ENCODE measurements around the gene CYP2A6. TPM values are rescaled to one million over a fixed set of nuclear protein-coding genes. Genes with fewer than 3 reads are reported as not detected.
"Not testable (repeated sequence)": the region's sequence is repeated elsewhere in the genome, so short reads cannot be mapped to it uniquely, and the experiment has no call there.

The CYP2A6 gene
- polyA plus RNA-seq (2013, experiment 1 of 4): not detected
- not detected for polyA plus RNA-seq (2013, experiment 2 of 4)
- not detected for polyA plus RNA-seq (2013, experiment 3 of 4)
- not detected for polyA plus RNA-seq (2013, experiment 4 of 4)

GRCh38 chr19:40850277-40850676 lies at the start of gene CYP2A6:
TSS of gene CYP2A6 (minus strand) at chr19:40850447. CDS start at chr19:40850426, 21 bp downstream.
- not testable (repeated sequence) for H3K9me3 ChIP-seq (ENCODE audit: control insufficient read depth, low read length); H3K36me3 ChIP-seq (ENCODE audit: control insufficient read depth, insufficient read depth, low read length); H3K4me3 ChIP-seq (ENCODE audit: insufficient read depth, low read depth, low read length); H3K27ac ChIP-seq (ENCODE audit: insufficient read depth, low read depth, low read length, poor library complexity, severe bottlenecking); H3K4me1 ChIP-seq (ENCODE audit: control insufficient read depth, insufficient read depth, low read length)
- WGBS, 2 experiments: 95 to 98% methylated on average over 2 of the region's 3 CpGs
- H3K27me3 ChIP-seq (ENCODE audit: control insufficient read depth, insufficient read depth, low read length, poor library complexity, severe bottlenecking): peaks cover 28% of the 10 kb centered on the region

GRCh38 chr19:40899964-40900363 lies 49.7 kb upstream of the CYP2A6 start:
- H3K27me3 ChIP-seq (ENCODE audit: control insufficient read depth, insufficient read depth, low read length, poor library complexity, severe bottlenecking); H3K9me3 ChIP-seq (ENCODE audit: control insufficient read depth, low read length); H3K36me3 ChIP-seq (ENCODE audit: control insufficient read depth, insufficient read depth, low read length); H3K27ac ChIP-seq (ENCODE audit: insufficient read depth, low read depth, low read length, poor library complexity, severe bottlenecking); H3K4me3 ChIP-seq (ENCODE audit: insufficient read depth, low read depth, low read length); H3K4me1 ChIP-seq (ENCODE audit: control insufficient read depth, insufficient read depth, low read length): not testable (repeated sequence)
- WGBS, 2 experiments: 88 to 90% methylated on average over 12 of the region's 12 CpGs

- H3K27me3 ChIP-seq (ENCODE audit: control insufficient read depth, insufficient read depth, low read length, poor library complexity, severe bottlenecking); H3K9me3 ChIP-seq (ENCODE audit: control insufficient read depth, low read length); H3K4me3 ChIP-seq (ENCODE audit: insufficient read depth, low read depth, low read length); H3K36me3 ChIP-seq (ENCODE audit: control insufficient read depth, insufficient read depth, low read length); H3K27ac ChIP-seq (ENCODE audit: insufficient read depth, low read depth, low read length, poor library complexity, severe bottlenecking); H3K4me1 ChIP-seq (ENCODE audit: control insufficient read depth, insufficient read depth, low read length): not testable (repeated sequence)
- 90 to 91% methylated on average over 13 of the region's 13 CpGs for WGBS, 2 experiments
Measured at GRCh38 chr19:40896843-40897789, 46.9 kb upstream of the CYP2A6 start.

- no peak overlapping the region for H3K27ac ChIP-seq (ENCODE audit: insufficient read depth, low read depth, low read length, poor library complexity, severe bottlenecking)
- H3K36me3 ChIP-seq (ENCODE audit: control insufficient read depth, insufficient read depth, low read length): no peaks in the 10 kb centered on the region
- WGBS, 2 experiments: 94% methylated on average over 5 of the region's 5 CpGs
- H3K9me3 ChIP-seq (ENCODE audit: control insufficient read depth, low read length): no peaks in the 10 kb centered on the region
- no peaks in the 10 kb centered on the region for H3K27me3 ChIP-seq (ENCODE audit: control insufficient read depth, insufficient read depth, low read length, poor library complexity, severe bottlenecking)
- H3K4me3 ChIP-seq (ENCODE audit: insufficient read depth, low read depth, low read length): no peak overlapping the region
- no peaks in the 10 kb centered on the region for H3K4me1 ChIP-seq (ENCODE audit: control insufficient read depth, insufficient read depth, low read length)
Measured at GRCh38 chr19:40896418-40896796, 46.2 kb upstream of the CYP2A6 start.

- no peaks in the 10 kb centered on the region for H3K27me3 ChIP-seq (ENCODE audit: control insufficient read depth, insufficient read depth, low read length, poor library complexity, severe bottlenecking)
- H3K4me3 ChIP-seq (ENCODE audit: insufficient read depth, low read depth, low read length): no peak overlapping the region
- H3K27ac ChIP-seq (ENCODE audit: insufficient read depth, low read depth, low read length, poor library complexity, severe bottlenecking): no peak overlapping the region
- no peaks in the 10 kb centered on the region for H3K36me3 ChIP-seq (ENCODE audit: control insufficient read depth, insufficient read depth, low read length)
- no peaks in the 10 kb centered on the region for H3K4me1 ChIP-seq (ENCODE audit: control insufficient read depth, insufficient read depth, low read length)
- H3K9me3 ChIP-seq (ENCODE audit: control insufficient read depth, low read length): no peaks in the 10 kb centered on the region
Measured at GRCh38 chr19:40893112-40893511, 42.9 kb upstream of the CYP2A6 start.

GRCh38 chr19:40889366-40889765 lies 39.1 kb upstream of the CYP2A6 start:
- no peak overlapping the region for H3K27ac ChIP-seq (ENCODE audit: insufficient read depth, low read depth, low read length, poor library complexity, severe bottlenecking)
- WGBS, 2 experiments: 83 to 84% methylated on average over 3 of the region's 3 CpGs
- no peaks in the 10 kb centered on the region for H3K27me3 ChIP-seq (ENCODE audit: control insufficient read depth, insufficient read depth, low read length, poor library complexity, severe bottlenecking)
- H3K9me3 ChIP-seq (ENCODE audit: control insufficient read depth, low read length): no peaks in the 10 kb centered on the region
- no peaks in the 10 kb centered on the region for H3K36me3 ChIP-seq (ENCODE audit: control insufficient read depth, insufficient read depth, low read length)
- H3K4me1 ChIP-seq (ENCODE audit: control insufficient read depth, insufficient read depth, low read length): no peaks in the 10 kb centered on the region
- no peak overlapping the region for H3K4me3 ChIP-seq (ENCODE audit: insufficient read depth, low read depth, low read length)

GRCh38 chr19:40888191-40888590 lies 37.9 kb upstream of the CYP2A6 start:
- Histone ChIP-seq H3K4me1 (ENCODE audit: control insufficient read depth, insufficient read depth, low read length) (no peaks in the 10 kb centered on the region), H3K27ac (ENCODE audit: insufficient read depth, low read depth, low read length, poor library complexity, severe bottlenecking) (no peak overlapping the region), H3K9me3 (ENCODE audit: control insufficient read depth, low read length) (no peaks in the 10 kb centered on the region), H3K36me3 (ENCODE audit: control insufficient read depth, insufficient read depth, low read length) (no peaks in the 10 kb centered on the region), H3K4me3 (ENCODE audit: insufficient read depth, low read depth, low read length) (no peak overlapping the region), H3K27me3 (ENCODE audit: control insufficient read depth, insufficient read depth, low read length, poor library complexity, severe bottlenecking) (no peaks in the 10 kb centered on the region)
- WGBS, 2 experiments: 89 to 93% methylated on average over 4 of the region's 4 CpGs

- H3K27ac ChIP-seq (ENCODE audit: insufficient read depth, low read depth, low read length, poor library complexity, severe bottlenecking); H3K36me3 ChIP-seq (ENCODE audit: control insufficient read depth, insufficient read depth, low read length); H3K9me3 ChIP-seq (ENCODE audit: control insufficient read depth, low read length); H3K4me3 ChIP-seq (ENCODE audit: insufficient read depth, low read depth, low read length); H3K4me1 ChIP-seq (ENCODE audit: control insufficient read depth, insufficient read depth, low read length): not testable (repeated sequence)
- H3K27me3 ChIP-seq (ENCODE audit: control insufficient read depth, insufficient read depth, low read length, poor library complexity, severe bottlenecking): peaks cover 15% of the 10 kb centered on the region
- no CpG with 5 or more reads among the region's 1 CpG for WGBS, 2 experiments
Measured at GRCh38 chr19:40884187-40884931, 34.1 kb upstream of the CYP2A6 start.

GRCh38 chr19:40882062-40882461 lies 31.8 kb upstream of the CYP2A6 start, which contains the start of gene CYP2A7:
TSS of gene CYP2A7 (minus strand) at chr19:40882231. CDS start at chr19:40882210, 21 bp downstream.
- H3K27me3 ChIP-seq (ENCODE audit: control insufficient read depth, insufficient read depth, low read length, poor library complexity, severe bottlenecking): peaks cover 15% of the 10 kb centered on the region
- not testable (repeated sequence) for H3K4me1 ChIP-seq (ENCODE audit: control insufficient read depth, insufficient read depth, low read length); H3K36me3 ChIP-seq (ENCODE audit: control insufficient read depth, insufficient read depth, low read length); H3K27ac ChIP-seq (ENCODE audit: insufficient read depth, low read depth, low read length, poor library complexity, severe bottlenecking); H3K4me3 ChIP-seq (ENCODE audit: insufficient read depth, low read depth, low read length); H3K9me3 ChIP-seq (ENCODE audit: control insufficient read depth, low read length)
- WGBS, 2 experiments: 87 to 89% methylated on average over 2 to 3 of the region's 3 CpGs

GRCh38 chr19:40879349-40879748 lies 29.1 kb upstream of the CYP2A6 start:
- H3K36me3 ChIP-seq (ENCODE audit: control insufficient read depth, insufficient read depth, low read length); H3K27ac ChIP-seq (ENCODE audit: insufficient read depth, low read depth, low read length, poor library complexity, severe bottlenecking); H3K4me1 ChIP-seq (ENCODE audit: control insufficient read depth, insufficient read depth, low read length); H3K4me3 ChIP-seq (ENCODE audit: insufficient read depth, low read depth, low read length); H3K9me3 ChIP-seq (ENCODE audit: control insufficient read depth, low read length): not testable (repeated sequence)
- 72 to 96% methylated on average over 3 to 4 of the region's 4 CpGs for WGBS, 2 experiments
- peaks cover 15% of the 10 kb centered on the region for H3K27me3 ChIP-seq (ENCODE audit: control insufficient read depth, insufficient read depth, low read length, poor library complexity, severe bottlenecking)

Measured in ectodermal cell (in vitro differentiated cells).